SK-N-SH (cell line): Measurements from ENCODE around the gene TEX101.

Source experiments
- EP300 ChIP-seq, 2 experiments: IDR thresholded peaks; 2 replicates each; pipeline versions ENCODE4 v1.4.0 to v1.6.1; 2012; ENCODE audit warnings: borderline replicate concordance in 1 of 2, low read depth in 1 of 2, low read length in 1 of 2
- EZH2phosphoT487 ChIP-seq: fragments of 200-600 bp; sonication (generic); IDR thresholded peaks from 2 replicates; pipeline ENCODE4 v1.6.1; 2017; ENCODE audit warnings: low read depth, mixed run types, mild to moderate bottlenecking, antibody characterized with exemption, moderate library complexity, borderline replicate concordance
- FOXJ3 ChIP-seq: sonication (generic); formaldehyde crosslinking; IDR thresholded peaks from 2 replicates; pipeline ENCODE4 v1.5.1; 2020; ENCODE audit warnings: mild to moderate bottlenecking, missing genetic modification reagents
- GABPA ChIP-seq: IDR thresholded peaks from 2 replicates; pipeline ENCODE4 v1.4.0; 2012; ENCODE audit warnings: low read depth, mild to moderate bottlenecking
- GATA2 ChIP-seq: sonication (generic); formaldehyde crosslinking; IDR thresholded peaks from 2 replicates; pipeline ENCODE4 v1.5.0; 2020; ENCODE audit warnings: mild to moderate bottlenecking, missing genetic modification reagents
- PBX3 ChIP-seq: IDR thresholded peaks from 2 replicates; pipeline ENCODE4; 2012
- POLR2AphosphoS5 ChIP-seq: IDR thresholded peaks from 2 replicates; pipeline ENCODE4 v1.6.1; 2012; ENCODE audit warnings: low read depth, low read length
- RCOR1 ChIP-seq: fragments of 150-350 bp; IDR thresholded peaks from 2 replicates; pipeline ENCODE4 v1.6.1; 2017; ENCODE audit warnings: antibody characterized with exemption, low read length
- SIN3A ChIP-seq: IDR thresholded peaks from 2 replicates; pipeline ENCODE4 v1.6.1; 2012; ENCODE audit warnings: low read depth, mild to moderate bottlenecking, low read length, moderate library complexity, borderline replicate concordance
- SMC3 ChIP-seq: IDR thresholded peaks from 2 replicates; pipeline ENCODE4 v1.6.1; 2012; ENCODE audit warnings: low read depth, low read length, improper control_type of control experiment
- TEAD4 ChIP-seq: IDR thresholded peaks from 2 replicates; pipeline ENCODE4 v1.4.0; 2012; ENCODE audit warnings: mild to moderate bottlenecking, borderline replicate concordance; ENCODE audit not compliant: insufficient read depth
- TF ChIP-seq, protein P1 (sequence below): fragments of 200-600 bp; sonication (generic); IDR thresholded peaks from 2 replicates; pipeline ENCODE4 v1.6.1; 2017; ENCODE audit warnings: antibody characterized with exemption, mild to moderate bottlenecking, moderate library complexity
- TF ChIP-seq, protein P2 (sequence below): IDR thresholded peaks from 2 replicates; pipeline ENCODE4 v1.4.0; 2012; ENCODE audit warnings: low read depth, borderline replicate concordance
- TF ChIP-seq, protein P3 (sequence below): fragments of 150-350 bp; IDR thresholded peaks from 2 replicates; pipeline ENCODE4 v1.6.1; 2016; ENCODE audit warnings: mild to moderate bottlenecking, low read depth, low read length

DNA sequence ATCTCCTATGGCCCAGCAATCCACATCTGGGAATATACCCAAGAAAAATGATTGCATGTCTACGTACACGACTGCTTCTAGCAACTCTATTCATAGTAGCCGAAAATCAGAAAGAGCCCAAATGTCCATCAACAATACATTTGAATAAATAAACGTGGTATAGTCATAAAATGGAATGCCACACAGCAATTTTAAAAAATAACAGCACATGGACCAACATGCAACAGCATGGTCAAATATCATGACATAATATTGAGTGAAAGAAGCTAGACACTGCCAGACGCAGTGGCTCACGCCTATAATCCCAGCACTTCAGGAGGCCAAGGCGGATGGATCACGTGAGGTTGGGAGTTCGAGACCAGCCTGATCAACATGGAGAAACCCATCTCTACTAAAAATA, 16.3 kb downstream of the TEX101 start:
- TF ChIP-seq POLR2AphosphoS5 (no peak), GATA2 (CRISPR knock-in tag) (no peak), TEAD4 (no peak), EP300 (IDR thresholded peaks at IDR 0.05; ENCODE audit: borderline replicate concordance in 1 of 2, low read depth in 1 of 2, low read length in 1 of 2) (no peak), RCOR1 (no peak), PBX3 (no peak), GABPA (no peak), EZH2phosphoT487 (no peak), SIN3A (no peak), SMC3 (no peak), FOXJ3 (CRISPR knock-in tag) (no peak)
- TF ChIP-seq, protein P1, sequence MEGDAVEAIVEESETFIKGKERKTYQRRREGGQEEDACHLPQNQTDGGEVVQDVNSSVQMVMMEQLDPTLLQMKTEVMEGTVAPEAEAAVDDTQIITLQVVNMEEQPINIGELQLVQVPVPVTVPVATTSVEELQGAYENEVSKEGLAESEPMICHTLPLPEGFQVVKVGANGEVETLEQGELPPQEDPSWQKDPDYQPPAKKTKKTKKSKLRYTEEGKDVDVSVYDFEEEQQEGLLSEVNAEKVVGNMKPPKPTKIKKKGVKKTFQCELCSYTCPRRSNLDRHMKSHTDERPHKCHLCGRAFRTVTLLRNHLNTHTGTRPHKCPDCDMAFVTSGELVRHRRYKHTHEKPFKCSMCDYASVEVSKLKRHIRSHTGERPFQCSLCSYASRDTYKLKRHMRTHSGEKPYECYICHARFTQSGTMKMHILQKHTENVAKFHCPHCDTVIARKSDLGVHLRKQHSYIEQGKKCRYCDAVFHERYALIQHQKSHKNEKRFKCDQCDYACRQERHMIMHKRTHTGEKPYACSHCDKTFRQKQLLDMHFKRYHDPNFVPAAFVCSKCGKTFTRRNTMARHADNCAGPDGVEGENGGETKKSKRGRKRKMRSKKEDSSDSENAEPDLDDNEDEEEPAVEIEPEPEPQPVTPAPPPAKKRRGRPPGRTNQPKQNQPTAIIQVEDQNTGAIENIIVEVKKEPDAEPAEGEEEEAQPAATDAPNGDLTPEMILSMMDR, result no peak
- TF ChIP-seq, protein P2, sequence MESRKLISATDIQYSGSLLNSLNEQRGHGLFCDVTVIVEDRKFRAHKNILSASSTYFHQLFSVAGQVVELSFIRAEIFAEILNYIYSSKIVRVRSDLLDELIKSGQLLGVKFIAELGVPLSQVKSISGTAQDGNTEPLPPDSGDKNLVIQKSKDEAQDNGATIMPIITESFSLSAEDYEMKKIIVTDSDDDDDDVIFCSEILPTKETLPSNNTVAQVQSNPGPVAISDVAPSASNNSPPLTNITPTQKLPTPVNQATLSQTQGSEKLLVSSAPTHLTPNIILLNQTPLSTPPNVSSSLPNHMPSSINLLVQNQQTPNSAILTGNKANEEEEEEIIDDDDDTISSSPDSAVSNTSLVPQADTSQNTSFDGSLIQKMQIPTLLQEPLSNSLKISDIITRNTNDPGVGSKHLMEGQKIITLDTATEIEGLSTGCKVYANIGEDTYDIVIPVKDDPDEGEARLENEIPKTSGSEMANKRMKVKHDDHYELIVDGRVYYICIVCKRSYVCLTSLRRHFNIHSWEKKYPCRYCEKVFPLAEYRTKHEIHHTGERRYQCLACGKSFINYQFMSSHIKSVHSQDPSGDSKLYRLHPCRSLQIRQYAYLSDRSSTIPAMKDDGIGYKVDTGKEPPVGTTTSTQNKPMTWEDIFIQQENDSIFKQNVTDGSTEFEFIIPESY, result no peak
- TF ChIP-seq, protein P3, sequence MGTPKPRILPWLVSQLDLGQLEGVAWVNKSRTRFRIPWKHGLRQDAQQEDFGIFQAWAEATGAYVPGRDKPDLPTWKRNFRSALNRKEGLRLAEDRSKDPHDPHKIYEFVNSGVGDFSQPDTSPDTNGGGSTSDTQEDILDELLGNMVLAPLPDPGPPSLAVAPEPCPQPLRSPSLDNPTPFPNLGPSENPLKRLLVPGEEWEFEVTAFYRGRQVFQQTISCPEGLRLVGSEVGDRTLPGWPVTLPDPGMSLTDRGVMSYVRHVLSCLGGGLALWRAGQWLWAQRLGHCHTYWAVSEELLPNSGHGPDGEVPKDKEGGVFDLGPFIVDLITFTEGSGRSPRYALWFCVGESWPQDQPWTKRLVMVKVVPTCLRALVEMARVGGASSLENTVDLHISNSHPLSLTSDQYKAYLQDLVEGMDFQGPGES, result no peak
